BE2C (cell line): ENCODE results near the gene BEST3.
"Not testable (repeated sequence)": the region's sequence is repeated elsewhere in the genome, so short reads cannot be mapped to it uniquely, and the experiment has no call there.

Source experiments
- DNase-seq: peaks from one replicate; pipeline ENCODE4 v3.0.0-alpha.2; 2020
- H3K27me3 ChIP-seq: fragments of 250-450 bp; sonication (Bioruptor Pico); 2 replicates; pipeline ENCODE4 v1.5.1; 2020; ENCODE audit warnings: mild to moderate bottlenecking
- H3K36me3 ChIP-seq: fragments of 250-450 bp; sonication (Bioruptor Pico); 2 replicates; pipeline ENCODE4 v1.5.1; 2020; ENCODE audit warnings: mild to moderate bottlenecking
- H3K4me1 ChIP-seq: fragments of 250-450 bp; sonication (Bioruptor Pico); 2 replicates; pipeline ENCODE4 v1.5.1; 2020
- H3K4me3 ChIP-seq: 2 replicates; pipeline ENCODE4 v1.5.1; 2011; ENCODE audit warnings: low read depth, low read length
- H3K9me3 ChIP-seq: fragments of 250-450 bp; sonication (Bioruptor Pico); 2 replicates; pipeline ENCODE4 v1.5.1; 2020
- TF ChIP-seq, protein P1 (sequence below): IDR thresholded peaks from 2 replicates; pipeline ENCODE4 v1.5.1; 2012; ENCODE audit warnings: mild to moderate bottlenecking, low read depth, low read length

Gene BEST3

DNA sequence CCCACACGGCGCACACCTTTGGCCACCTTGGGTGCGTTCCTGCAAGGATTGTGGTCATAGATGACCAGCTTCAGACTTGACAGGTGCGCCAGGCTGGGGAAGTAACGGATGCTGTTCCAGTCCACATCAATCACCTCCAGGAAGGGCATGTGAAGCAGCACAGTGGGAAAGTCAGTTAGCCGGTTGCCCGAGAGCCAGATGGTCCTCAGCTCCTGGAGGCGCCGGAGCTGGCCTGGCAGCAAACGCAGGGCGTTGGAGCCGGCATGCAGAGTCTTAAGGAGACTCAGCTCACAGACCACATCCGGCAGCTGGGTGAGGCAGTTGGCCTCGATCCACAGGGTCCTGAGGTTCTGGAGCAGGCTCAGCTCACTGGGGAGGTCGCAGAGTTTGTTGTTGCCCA, 89.0 kb downstream of the BEST3 start:
- no peaks in the 10 kb centered on the region for H3K36me3 ChIP-seq
- H3K4me3 ChIP-seq, result no peak overlapping the region
- no peak for DNase-seq
- no peaks in the 10 kb centered on the region for H3K9me3 ChIP-seq
- TF ChIP-seq, protein P1, sequence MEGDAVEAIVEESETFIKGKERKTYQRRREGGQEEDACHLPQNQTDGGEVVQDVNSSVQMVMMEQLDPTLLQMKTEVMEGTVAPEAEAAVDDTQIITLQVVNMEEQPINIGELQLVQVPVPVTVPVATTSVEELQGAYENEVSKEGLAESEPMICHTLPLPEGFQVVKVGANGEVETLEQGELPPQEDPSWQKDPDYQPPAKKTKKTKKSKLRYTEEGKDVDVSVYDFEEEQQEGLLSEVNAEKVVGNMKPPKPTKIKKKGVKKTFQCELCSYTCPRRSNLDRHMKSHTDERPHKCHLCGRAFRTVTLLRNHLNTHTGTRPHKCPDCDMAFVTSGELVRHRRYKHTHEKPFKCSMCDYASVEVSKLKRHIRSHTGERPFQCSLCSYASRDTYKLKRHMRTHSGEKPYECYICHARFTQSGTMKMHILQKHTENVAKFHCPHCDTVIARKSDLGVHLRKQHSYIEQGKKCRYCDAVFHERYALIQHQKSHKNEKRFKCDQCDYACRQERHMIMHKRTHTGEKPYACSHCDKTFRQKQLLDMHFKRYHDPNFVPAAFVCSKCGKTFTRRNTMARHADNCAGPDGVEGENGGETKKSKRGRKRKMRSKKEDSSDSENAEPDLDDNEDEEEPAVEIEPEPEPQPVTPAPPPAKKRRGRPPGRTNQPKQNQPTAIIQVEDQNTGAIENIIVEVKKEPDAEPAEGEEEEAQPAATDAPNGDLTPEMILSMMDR, result no peak
- no peaks in the 10 kb centered on the region for H3K4me1 ChIP-seq
- no peaks in the 10 kb centered on the region for H3K27me3 ChIP-seq

DNA sequence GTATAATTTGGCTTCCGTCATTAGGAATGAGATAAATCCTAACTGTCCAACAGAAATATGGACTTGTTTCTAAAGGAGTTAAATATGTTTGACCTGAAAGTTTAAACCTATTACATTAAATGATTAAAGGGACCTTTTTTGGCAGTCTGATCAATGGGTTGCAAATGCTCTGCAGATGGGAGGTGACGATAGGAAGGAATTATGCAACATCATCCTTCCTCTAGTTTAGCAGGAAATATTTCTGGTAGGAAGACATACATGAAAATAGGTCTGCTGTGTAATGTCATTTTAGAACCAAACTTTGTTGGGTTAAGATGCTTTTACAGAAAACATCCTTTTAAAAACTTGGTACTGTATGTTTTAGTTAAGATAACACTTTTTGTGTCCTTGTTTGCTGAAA, 91.0 kb downstream of the BEST3 start:
- Histone ChIP-seq H3K4me1 (no peaks in the 10 kb centered on the region), H3K27me3 (no peaks in the 10 kb centered on the region), H3K4me3 (no peak overlapping the region), H3K9me3 (no peaks in the 10 kb centered on the region), H3K36me3 (peaks cover 5% of the 10 kb centered on the region)
- TF ChIP-seq, protein P1, result no peak
- DNase-seq, result no peak

DNA sequence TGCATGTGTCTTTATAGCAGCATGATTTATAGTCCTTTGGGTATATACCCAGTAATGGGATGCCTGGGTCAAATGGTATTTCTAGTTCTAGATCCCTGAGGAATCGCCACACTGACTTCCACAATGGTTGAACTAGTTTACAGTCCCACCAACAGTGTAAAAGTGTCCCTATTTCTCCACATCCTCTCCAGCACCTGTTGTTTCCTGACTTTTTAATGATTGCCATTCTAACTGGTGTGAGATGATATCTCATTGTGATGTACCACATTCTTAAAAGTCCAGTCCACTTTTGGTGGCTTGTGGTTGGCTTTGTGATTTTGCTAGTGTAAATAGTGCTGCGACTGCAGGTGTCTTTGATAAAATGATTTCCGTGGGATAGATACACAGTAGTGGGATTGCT, 94.8 kb downstream of the BEST3 start:
- H3K4me1 ChIP-seq, DNase-seq, H3K4me3 ChIP-seq, H3K27me3 ChIP-seq, H3K9me3 ChIP-seq: not testable (repeated sequence)
- peaks cover 37% of the 10 kb centered on the region for H3K36me3 ChIP-seq
